H1 (cell line): ENCODE measurements around the gene ARV1. TPM values are rescaled to one million over a fixed set of nuclear protein-coding genes. Genes with fewer than 3 reads are reported as not detected.

Source experiments
- SIN3A ChIP-seq, 2 experiments: IDR thresholded peaks in 1 of 2; conservative IDR thresholded peaks in 1 of 2; 2 replicates each; pipeline ENCODE4 v1.6.1; 2011 to 2012; ENCODE audit warnings: low read length in 2 of 2, improper control_type of control experiment in 1 of 2, low read depth in 1 of 2, mild to moderate bottlenecking in 1 of 2
- polyA plus RNA-seq, 7 experiments: library from polyadenylated mRNA; depleted of rRNA in 3 of 7; stranded (reverse) in 5 of 7; unstranded in 2 of 7; fragments of >200 nt in 5 of 7; fragments of 200-250 nt in 2 of 7; gene quantifications; 1 replicate in 5 of 7; 2 replicates in 1 of 7; 4 replicates in 1 of 7; pipeline versions ENCODE4 v1.2.1 to v1.2.3, GENCODE V29; 2011 to 2013; ENCODE audit warnings: missing spikeins in 2 of 7, mixed read lengths in 2 of 7
- total RNA-seq: library from RNA; stranded (reverse); fragmentation: NEBNext Ultra II Directional; extraction: Animal tissue kit (Norgen Biotek cat#: 25700); gene quantifications from 2 replicates; pipeline ENCODE4 v1.2.1, GENCODE V29; 2021

Gene ARV1
- total and polyA plus RNA-seq, 2 of the 8 experiments (the other 6 are each of a cell fraction or from before 2014, with no cell fraction given), result 13.1 to 13.4 TPM

DNA sequence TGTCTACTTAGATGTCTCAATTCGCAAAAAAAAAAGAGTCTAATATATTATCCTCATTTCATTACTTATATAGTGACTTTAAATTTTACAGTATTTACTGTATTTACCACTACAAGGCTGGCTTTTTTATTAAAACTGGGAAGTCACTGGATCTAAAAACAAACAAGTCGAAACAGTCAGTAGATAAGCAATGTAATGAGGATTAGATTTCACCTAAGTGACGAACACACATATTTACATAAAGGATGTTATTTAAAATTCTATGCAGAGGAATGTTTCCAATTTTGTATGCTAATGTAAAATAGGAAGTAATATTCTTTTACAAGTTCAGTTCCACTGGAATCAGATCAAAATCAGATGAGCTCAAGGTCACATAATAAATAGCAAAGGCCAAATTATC is 28.5 kb upstream of the ARV1 start (continued):
- TF ChIP-seq SIN3A (conservative IDR thresholded peaks at IDR 0.05 in 1 of 2, IDR thresholded peaks at IDR 0.05 in 1 of 2; ENCODE audit: low read depth in 1 of 2, low read length in 2 of 2), result no peak
